K562 (cell line): Measurements from ENCODE around the gene C1QTNF6. TPM values are rescaled to one million over a fixed set of nuclear protein-coding genes. Genes with fewer than 3 reads are reported as not detected.

ENCODE experiments used
- AFF1 ChIP-seq, 2 experiments: fragments of 450-650 bp; IDR thresholded peaks; 2 replicates each; pipeline ENCODE4 v1.6.1; 2018; ENCODE audit warnings: mild to moderate bottlenecking in 2 of 2, low read depth in 1 of 2; ENCODE audit not compliant: partially characterized antibody in 2 of 2
- ATF1 ChIP-seq, 2 experiments: fragments of 450-650 bp in 1 of 2; IDR thresholded peaks; 2 replicates each; pipeline ENCODE4 v1.6.1; 2016; ENCODE audit warnings: missing compliant biosample characterization in 1 of 2, missing genetic modification characterization in 1 of 2
- BRD4 ChIP-seq: fragments of 200-600 bp; sonication (generic); IDR thresholded peaks from 2 replicates; pipeline ENCODE4 v1.6.1; 2017; ENCODE audit warnings: inconsistent platforms
- CGGBP1 ChIP-seq: fragments of 250-450 bp; sonication (Bioruptor Pico); IDR thresholded peaks from 2 replicates; pipeline ENCODE4 v1.9.0; 2021; ENCODE audit warnings: mild to moderate bottlenecking
- CHCHD3 ChIP-seq: fragments of 250-450 bp; sonication (Bioruptor Pico); IDR thresholded peaks from 2 replicates; pipeline ENCODE4 v2.1.2; 2022; ENCODE audit warnings: mild to moderate bottlenecking
- ESRRB ChIP-seq: fragments of 250-450 bp; sonication (Bioruptor Pico); IDR thresholded peaks from 2 replicates; pipeline ENCODE4 v1.5.0; 2020; ENCODE audit warnings: mild to moderate bottlenecking, moderate library complexity, borderline replicate concordance
- ETS2 ChIP-seq: IDR thresholded peaks from 2 replicates; pipeline ENCODE4 v1.6.1; 2016; ENCODE audit warnings: borderline replicate concordance, missing genetic modification characterization, mild to moderate bottlenecking, moderate library complexity, missing compliant biosample characterization; ENCODE audit not compliant: poor library complexity, severe bottlenecking
- FOXJ3 ChIP-seq: sonication (generic); formaldehyde crosslinking; IDR thresholded peaks from 2 replicates; pipeline ENCODE4 v1.4.0; 2020; ENCODE audit warnings: mild to moderate bottlenecking, missing genetic modification reagents
- GTF2E2 ChIP-seq: fragments of 200-800 bp; sonication (Bioruptor generic); IDR thresholded peaks from 2 replicates; pipeline ENCODE4 v1.6.1; 2016; ENCODE audit warnings: missing genetic modification characterization, missing compliant biosample characterization
- POLR3A ChIP-seq: IDR thresholded peaks from 2 replicates; pipeline ENCODE4 v1.6.1; 2011; ENCODE audit warnings: borderline replicate concordance, mild to moderate bottlenecking, moderate library complexity; ENCODE audit not compliant: insufficient read length, insufficient read depth; ENCODE audit errors: extremely low read depth
- RERE ChIP-seq: sonication (generic); formaldehyde crosslinking; IDR thresholded peaks from 2 replicates; pipeline ENCODE4 v1.8.0; 2023; ENCODE audit warnings: missing genetic modification reagents, mild to moderate bottlenecking, borderline replicate concordance
- SAFB ChIP-seq: fragments of 200-400 bp; formaldehyde crosslinking; IDR thresholded peaks from 2 replicates; pipeline ENCODE4 v1.6.1; 2017; ENCODE audit warnings: low read depth, low read length, borderline replicate concordance
- SMC3 ChIP-seq: conservative IDR thresholded peaks from 2 replicates; pipeline ENCODE4 v1.6.1; 2011; ENCODE audit warnings: low read depth, low read length, improper control_type of control experiment; ENCODE audit not compliant: insufficient read depth
- TSC22D4 ChIP-seq: fragments of 450-650 bp; IDR thresholded peaks from 2 replicates; pipeline ENCODE4 v1.6.1; 2016; ENCODE audit warnings: missing genetic modification characterization, missing biosample characterization, control low read depth
- ZBTB2 ChIP-seq: fragments of 450-650 bp; IDR thresholded peaks from 2 replicates; pipeline ENCODE4 v1.6.1; 2016; ENCODE audit warnings: antibody characterized with exemption
- ZC3H8 ChIP-seq: fragments of 450-650 bp; IDR thresholded peaks from 2 replicates; pipeline ENCODE4 v1.6.1; 2017
- ZNF197 ChIP-seq: fragments of 200-800 bp; sonication (Bioruptor generic); IDR thresholded peaks from 2 replicates; pipeline ENCODE4 v1.6.1; 2016; ENCODE audit warnings: low read depth, missing genetic modification characterization, missing compliant biosample characterization
- ZNF444 ChIP-seq: fragments of 250-450 bp; sonication (Bioruptor Pico); IDR thresholded peaks from 2 replicates; pipeline ENCODE4 v1.4.0; 2020; ENCODE audit warnings: mild to moderate bottlenecking, moderate library complexity
- polyA plus RNA-seq, 8 experiments: library from polyadenylated mRNA; depleted of rRNA in 4 of 8; stranded (reverse) in 5 of 8; unstranded in 3 of 8; fragments of >200 nt; fragmentation: Nextera tagmentation in 2 of 8; fragmentation: Illumina TruSeq in 1 of 8; extraction: Ambion mirVana in 2 of 8; extraction: Trizol in 1 of 8; gene quantifications; 2 replicates each; pipeline versions ENCODE4 v1.2.1 to v1.2.3, GENCODE V29; 2011 to 2014; ENCODE audit warnings: inconsistent platforms in 1 of 8, missing spikeins in 1 of 8
- total RNA-seq, 7 experiments: library from RNA; depleted of rRNA in 6 of 7; stranded (reverse); fragments of >200 nt in 6 of 7; fragmentation: Illumina TruSeq in 2 of 7; extraction: Trizol in 2 of 7; gene quantifications; 2 replicates each; pipeline versions ENCODE4 v1.2.1 to v1.2.3, GENCODE V29; 2011 to 2021; ENCODE audit warnings: low replicate concordance in 1 of 7

Gene C1QTNF6
- total and polyA plus RNA-seq, 9 of the 15 experiments (the other 6 are each of a cell fraction or from before 2014, with no cell fraction given) = 0.18 to 0.92 (median 0.55) TPM

GRCh38 chr22:37199760-37200108 lies 11.7 kb upstream of the C1QTNF6 start (continued):
- peak in 1 of 2 experiments; percentile 69 for TF ChIP-seq AFF1 (IDR thresholded peaks at IDR 0.05; ENCODE audit: low read depth in 1 of 2, partially characterized antibody in 2 of 2)
- no peak for TF ChIP-seq CHCHD3 (CRISPR knock-in tag)
- TF ChIP-seq ZC3H8 = no peak
- TF ChIP-seq RERE (CRISPR knock-in tag) = no peak
- no peak for TF ChIP-seq TSC22D4 (tag)
- no peak for TF ChIP-seq GTF2E2 (tag)
- TF ChIP-seq CGGBP1 = no peak
- no peak for TF ChIP-seq ZNF197 (CRISPR knock-in tag)
- TF ChIP-seq ESRRB (CRISPR knock-in tag) = no peak
- TF ChIP-seq ZBTB2 = no peak
- no peak for TF ChIP-seq SMC3
- TF ChIP-seq ATF1 (CRISPR knock-in tag; IDR thresholded peaks at IDR 0.05) = no peak
- TF ChIP-seq ATF1 (tag; IDR thresholded peaks at IDR 0.05) = peak; percentile 39; the same call in 1 of the 2 replicates
- no peak for TF ChIP-seq SAFB
- no peak for TF ChIP-seq POLR3A
- TF ChIP-seq FOXJ3 = no peak
- TF ChIP-seq BRD4 = no peak
- no peak for TF ChIP-seq ZNF444
- TF ChIP-seq ETS2 (tag) = no peak
